HG03521 (cell line): Measurements from ENCODE around the gene BATF.

Experiments
- ATAC-seq: cut with Tn5 transposase; IDR thresholded peaks from one replicate; pipeline ENCODE4 v1.9.1; 2021; ENCODE audit warnings: mild to moderate bottlenecking, moderate library complexity; ENCODE audit not compliant: unreplicated experiment

BATF gene

GRCh38 chr14:75559451-75560222 is 37.4 kb downstream of the BATF start:
- ATAC-seq, result no peak

GRCh38 chr14:75561013-75561432 is 38.8 kb downstream of the BATF start:
- no peak for ATAC-seq

GRCh38 chr14:75562089-75562488 is 39.8 kb downstream of the BATF start:
- no peak for ATAC-seq

- ATAC-seq, result no peak
These were observed 40.2 kb downstream of the BATF start for GRCh38 chr14:75562489-75562888.

- ATAC-seq, result no peak
These were observed 41.7 kb downstream of the BATF start for GRCh38 chr14:75563931-75564330.

GRCh38 chr14:75565056-75565455 is 42.8 kb downstream of the BATF start:
- ATAC-seq, result no peak

GRCh38 chr14:75566321-75566720 is 44.1 kb downstream of the BATF start:
- ATAC-seq, result no peak

GRCh38 chr14:75566752-75567151 is 44.5 kb downstream of the BATF start:
- ATAC-seq, result no peak

GRCh38 chr14:75568140-75568539 is 45.9 kb downstream of the BATF start:
- ATAC-seq, result no peak

GRCh38 chr14:75568791-75569190 is 46.5 kb downstream of the BATF start:
- no peak for ATAC-seq

GRCh38 chr14:75570797-75571196 is 48.5 kb downstream of the BATF start:
- no peak for ATAC-seq

- ATAC-seq, result no peak
These were observed 49.8 kb downstream of the BATF start for GRCh38 chr14:75572104-75572503.

- ATAC-seq, result no peak
These were observed 54.8 kb downstream of the BATF start for GRCh38 chr14:75577090-75577489.

GRCh38 chr14:75577729-75578101 is 55.4 kb downstream of the BATF start:
- peak; percentile 70 for ATAC-seq

GRCh38 chr14:75578102-75578785 is 56.0 kb downstream of the BATF start, which contains the start of gene FLVCR2:
Gene FLVCR2 (plus strand): TSS chr14:75578620. CDS start chr14:75578973, 353 bp downstream.
- ATAC-seq, result peak; percentile 35

GRCh38 chr14:75578786-75579337 is 56.6 kb downstream of the BATF start:
- ATAC-seq, result no peak

- ATAC-seq, result no peak
These were observed 57.1 kb downstream of the BATF start for GRCh38 chr14:75579338-75579864.

GRCh38 chr14:75579882-75580281 is 57.6 kb downstream of the BATF start:
- no peak for ATAC-seq

GRCh38 chr14:75587388-75587787 is 65.1 kb downstream of the BATF start:
- no peak for ATAC-seq

GRCh38 chr14:75589931-75590330 is 67.7 kb downstream of the BATF start:
- no peak for ATAC-seq

GRCh38 chr14:75591331-75591946 is 69.2 kb downstream of the BATF start:
- ATAC-seq, result no peak
